HG02763 (cell line): ENCODE data around the gene C19orf67.
"Not testable (repeated sequence)": the region's sequence is repeated elsewhere in the genome, so short reads cannot be mapped to it uniquely, and the experiment has no call there.

Experiments used
- ATAC-seq: cut with Tn5 transposase; IDR thresholded peaks from one replicate; pipeline ENCODE4 v1.9.1; 2021; ENCODE audit warnings: mild to moderate bottlenecking, moderate library complexity; ENCODE audit not compliant: unreplicated experiment

Gene C19orf67

GRCh38 chr19:14058182-14059092 is 27.1 kb downstream of the C19orf67 start:
- ATAC-seq = no peak

GRCh38 chr19:14056741-14057356 is 28.7 kb downstream of the C19orf67 start:
- no peak for ATAC-seq

DNA sequence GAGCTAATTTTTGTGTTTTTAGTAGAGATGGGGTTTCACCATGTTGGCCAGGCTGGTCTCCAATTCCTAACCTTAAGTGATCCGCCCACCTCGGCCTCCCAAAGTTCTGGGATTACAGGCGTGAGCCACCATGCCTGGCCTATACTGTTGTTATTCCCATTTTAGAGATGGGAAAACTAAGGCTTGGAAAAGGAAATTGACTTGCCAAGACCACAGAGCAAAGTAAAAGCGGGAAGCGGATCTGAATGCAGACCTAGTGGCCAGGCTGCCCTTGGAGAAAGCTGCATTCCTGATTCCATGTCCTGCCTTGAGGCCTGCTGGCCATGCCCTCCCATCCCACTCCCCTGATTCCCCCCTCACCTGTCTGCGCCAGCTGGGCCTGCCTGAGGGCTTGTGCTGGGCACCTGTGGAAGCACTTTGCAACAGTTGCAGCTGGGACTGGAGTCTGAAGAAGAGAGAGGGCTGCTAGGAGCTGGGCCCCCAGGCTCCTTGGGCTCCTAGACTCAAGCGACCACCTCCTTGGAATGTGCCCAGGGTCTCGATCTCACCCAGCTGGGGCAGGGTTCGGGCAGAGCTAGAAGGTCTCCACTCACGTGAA is 29.4 kb downstream of the C19orf67 start:
- no peak for ATAC-seq

GRCh38 chr19:14055396-14055795 is 30.2 kb downstream of the C19orf67 start:
- no peak for ATAC-seq

DNA sequence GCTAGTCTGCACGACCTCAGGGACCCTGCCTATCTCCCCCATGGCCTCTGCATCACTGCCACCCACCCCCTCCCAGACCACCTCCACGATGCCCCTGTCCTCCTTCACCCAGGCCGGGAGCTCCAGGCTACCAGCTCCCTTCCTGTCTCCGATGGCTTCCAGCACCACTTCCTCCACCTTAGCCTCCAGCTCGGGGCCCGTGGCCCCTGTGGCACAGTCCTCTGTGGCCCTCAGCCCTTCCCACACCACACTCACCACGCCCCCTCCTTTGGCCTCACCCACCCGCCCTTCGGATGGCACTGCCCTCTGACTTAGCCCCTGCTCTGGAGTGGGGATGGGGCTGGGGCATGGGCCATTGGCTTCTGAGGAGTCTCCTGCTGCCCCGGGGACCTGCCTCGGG is 30.9 kb downstream of the C19orf67 start:
- ATAC-seq = no peak

DNA sequence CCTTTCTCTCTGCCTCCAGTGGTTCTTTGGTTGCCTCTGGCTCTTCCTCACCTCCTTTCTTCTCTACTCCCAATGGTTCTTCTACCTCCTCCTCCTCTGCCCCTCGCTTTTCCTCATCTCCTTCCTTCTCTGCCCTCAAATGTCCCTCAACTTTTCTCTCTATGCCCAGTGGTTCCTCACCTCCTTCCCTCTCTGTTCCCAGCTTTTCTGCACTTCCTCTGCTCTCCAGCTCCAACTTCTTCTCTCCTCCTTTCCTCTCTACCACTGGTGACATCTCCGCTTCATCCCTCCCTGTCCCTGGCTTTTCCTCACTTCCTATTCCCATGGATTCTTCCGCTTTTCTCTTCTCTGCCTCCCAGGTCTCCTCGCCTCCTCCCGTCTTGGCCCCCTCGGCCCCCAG is 31.5 kb downstream of the C19orf67 start:
- ATAC-seq = no peak

DNA sequence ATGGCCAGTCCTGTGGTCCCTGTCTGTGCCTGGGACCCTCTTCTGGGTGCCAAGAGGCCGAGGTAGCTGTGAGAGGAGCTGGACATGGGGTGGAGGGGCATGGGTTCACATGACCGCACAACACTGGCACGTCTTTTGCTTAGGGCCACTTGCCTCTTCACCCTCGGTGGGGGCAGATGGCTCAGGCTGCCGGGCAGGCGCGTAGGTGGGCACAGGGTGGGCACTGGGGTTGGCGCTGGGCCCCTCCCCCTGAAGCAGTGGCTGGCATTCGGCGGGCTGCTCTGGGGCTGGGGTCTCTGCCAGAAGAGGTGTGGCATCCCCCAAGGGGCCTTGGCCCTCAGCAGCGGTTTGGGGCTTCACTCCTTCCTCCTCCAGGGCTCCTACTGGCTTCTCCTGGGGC is 32.1 kb downstream of the C19orf67 start:
- no peak for ATAC-seq

- no peak for ATAC-seq
Observed at GRCh38 chr19:14053032-14053431, 32.6 kb downstream of the C19orf67 start.

GRCh38 chr19:14052470-14052869 is 33.1 kb downstream of the C19orf67 start:
- no peak for ATAC-seq

GRCh38 chr19:14051980-14052379 is 33.6 kb downstream of the C19orf67 start:
- ATAC-seq = no peak

DNA sequence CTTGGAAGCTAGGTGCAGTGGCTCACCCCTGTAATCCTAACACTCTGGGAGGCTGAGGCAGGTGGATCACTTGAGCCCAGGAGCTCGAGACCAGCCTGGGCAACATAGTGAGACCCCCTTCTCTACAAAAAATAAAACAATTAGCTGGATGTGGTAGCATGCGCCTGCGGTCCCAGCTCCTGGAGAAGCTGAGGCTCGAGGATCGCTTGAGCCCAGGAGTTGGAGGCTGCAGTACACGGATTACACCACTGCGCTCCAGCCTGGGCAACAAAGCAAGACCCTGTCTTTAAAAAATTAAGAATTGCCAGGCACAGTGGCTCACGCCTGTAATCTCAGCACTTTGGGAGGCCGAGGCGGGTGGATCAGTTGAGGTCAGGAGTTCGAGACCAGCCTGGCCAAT is 34.6 kb downstream of the C19orf67 start:
- not testable (repeated sequence) for ATAC-seq

- no peak for ATAC-seq
Observed at GRCh38 chr19:14050512-14050911, 35.1 kb downstream of the C19orf67 start.

DNA sequence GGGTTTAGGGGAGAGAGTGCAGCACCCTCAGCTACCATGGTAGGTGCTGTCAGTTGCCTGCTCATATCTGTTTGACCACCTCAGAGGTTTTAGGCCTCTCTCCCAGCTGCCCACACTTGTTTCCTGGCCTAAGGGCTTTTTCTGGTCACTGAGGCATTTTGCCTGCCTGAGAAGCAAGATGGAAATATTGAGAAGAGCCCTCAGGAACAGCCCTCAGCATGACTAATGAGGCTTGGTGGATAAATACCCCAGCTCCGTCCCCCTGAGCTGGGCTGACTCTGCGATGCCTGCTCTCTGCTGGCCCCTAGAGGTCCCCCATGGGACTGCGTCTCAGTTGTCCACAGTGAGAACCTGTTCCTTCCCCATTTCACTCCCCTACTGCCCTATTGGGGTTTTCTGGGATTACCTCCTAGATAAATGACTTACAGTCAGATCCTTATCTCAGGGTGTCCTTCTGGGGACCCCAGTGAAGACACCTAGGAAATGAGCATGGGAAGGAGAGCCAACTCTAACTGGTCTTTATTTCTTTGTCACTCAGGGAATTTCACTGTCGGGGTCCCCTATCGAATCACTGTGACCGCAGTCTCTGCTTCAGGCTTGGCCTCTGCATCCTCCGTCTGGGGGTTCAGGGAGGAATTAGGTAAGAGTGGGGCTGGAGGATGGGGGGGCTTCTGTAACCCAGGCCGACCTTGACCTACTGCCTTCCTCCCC is 37.0 kb downstream of the C19orf67 start:
- no peak for ATAC-seq

GRCh38 chr19:14047866-14048265 is 37.7 kb downstream of the C19orf67 start:
- not testable (repeated sequence) for ATAC-seq

DNA sequence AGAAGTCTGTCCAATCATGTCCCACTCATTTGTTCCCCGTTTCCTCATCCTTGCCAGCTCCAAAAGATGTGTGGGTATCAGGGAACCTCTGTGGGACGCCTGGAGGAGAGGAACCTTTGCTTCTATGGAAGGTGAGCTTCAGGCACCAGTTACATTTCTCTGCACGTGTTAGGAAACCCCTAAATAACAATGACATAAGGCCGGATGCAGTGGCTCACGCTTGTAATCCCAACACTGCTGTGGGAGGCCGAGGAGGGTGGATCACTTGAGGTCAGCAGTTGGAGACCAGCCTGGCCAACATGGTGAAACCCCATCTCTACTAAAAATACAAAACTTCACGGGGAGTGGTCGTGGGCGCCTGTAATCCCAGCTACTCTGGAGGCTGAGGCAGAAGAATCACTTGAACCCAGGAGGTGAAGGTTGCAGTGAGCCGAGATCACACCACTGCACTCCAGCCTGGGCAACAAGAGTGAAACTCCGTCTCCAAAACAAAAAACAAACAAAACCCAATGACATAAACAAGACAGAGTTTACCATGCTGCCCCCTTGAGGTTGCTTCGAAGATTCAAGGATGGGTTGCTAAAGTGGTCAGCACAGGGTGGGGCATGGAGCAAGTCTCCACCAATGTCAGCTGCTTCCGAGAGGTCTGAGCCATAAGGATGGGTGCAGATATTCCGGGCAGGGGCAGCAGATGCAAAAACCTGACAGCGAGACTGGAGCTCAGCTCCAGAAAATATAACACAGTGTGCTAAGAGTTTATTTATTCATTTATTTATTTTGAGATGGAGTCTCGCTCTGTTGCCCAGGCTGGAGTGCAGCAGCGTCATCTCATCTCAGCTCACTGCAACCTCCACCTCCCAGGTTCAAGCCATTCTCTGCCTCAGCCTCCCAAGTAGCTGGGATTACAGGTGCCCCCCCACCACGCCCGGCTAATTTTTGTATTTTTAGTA is 42.6 kb downstream of the C19orf67 start:
- not testable (repeated sequence) for ATAC-seq

GRCh38 chr19:14039181-14039580 is 46.4 kb downstream of the C19orf67 start:
- ATAC-seq = no peak

GRCh38 chr19:14035706-14036105 is 49.9 kb downstream of the C19orf67 start:
- ATAC-seq = no peak

- not testable (repeated sequence) for ATAC-seq
Observed at GRCh38 chr19:14035159-14035558, 50.4 kb downstream of the C19orf67 start.

DNA sequence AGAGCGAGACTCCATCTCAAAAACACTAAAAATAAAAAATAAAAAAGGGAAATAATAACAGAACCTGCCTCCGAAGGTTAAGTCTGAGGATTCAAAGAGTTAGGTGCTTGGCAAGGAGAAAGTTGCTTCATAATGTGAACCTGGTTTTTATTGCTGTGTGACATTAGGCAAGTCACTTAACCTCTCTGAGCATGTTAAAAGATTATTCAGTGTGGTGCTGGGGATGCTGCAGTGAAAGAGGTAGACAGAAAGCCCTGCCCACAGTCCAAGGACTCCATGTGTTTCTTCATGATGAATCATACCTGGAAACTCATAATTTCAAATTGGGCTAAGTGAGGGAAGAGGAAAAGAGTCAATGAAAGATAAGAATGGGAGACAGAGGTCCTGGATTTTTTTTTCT is 51.6 kb downstream of the C19orf67 start:
- no peak for ATAC-seq
